GM19239 (cell line): Measurements from ENCODE around the gene HIPK2.
"Not testable (repeated sequence)": the region's sequence is repeated elsewhere in the genome, so short reads cannot be mapped to it uniquely, and the experiment has no call there.

ENCODE experiments used
- DNase-seq: peaks from one replicate; pipeline ENCODE4 v3.0.0; 2011; ENCODE audit warnings: low spot score; ENCODE audit not compliant: insufficient read length
- FAIRE-seq: peaks from 2 replicates; lab custom pipeline; 2011; peaks lifted over from hg19 to GRCh38; lab: Jason Lieb, UNC

Gene HIPK2

DNA sequence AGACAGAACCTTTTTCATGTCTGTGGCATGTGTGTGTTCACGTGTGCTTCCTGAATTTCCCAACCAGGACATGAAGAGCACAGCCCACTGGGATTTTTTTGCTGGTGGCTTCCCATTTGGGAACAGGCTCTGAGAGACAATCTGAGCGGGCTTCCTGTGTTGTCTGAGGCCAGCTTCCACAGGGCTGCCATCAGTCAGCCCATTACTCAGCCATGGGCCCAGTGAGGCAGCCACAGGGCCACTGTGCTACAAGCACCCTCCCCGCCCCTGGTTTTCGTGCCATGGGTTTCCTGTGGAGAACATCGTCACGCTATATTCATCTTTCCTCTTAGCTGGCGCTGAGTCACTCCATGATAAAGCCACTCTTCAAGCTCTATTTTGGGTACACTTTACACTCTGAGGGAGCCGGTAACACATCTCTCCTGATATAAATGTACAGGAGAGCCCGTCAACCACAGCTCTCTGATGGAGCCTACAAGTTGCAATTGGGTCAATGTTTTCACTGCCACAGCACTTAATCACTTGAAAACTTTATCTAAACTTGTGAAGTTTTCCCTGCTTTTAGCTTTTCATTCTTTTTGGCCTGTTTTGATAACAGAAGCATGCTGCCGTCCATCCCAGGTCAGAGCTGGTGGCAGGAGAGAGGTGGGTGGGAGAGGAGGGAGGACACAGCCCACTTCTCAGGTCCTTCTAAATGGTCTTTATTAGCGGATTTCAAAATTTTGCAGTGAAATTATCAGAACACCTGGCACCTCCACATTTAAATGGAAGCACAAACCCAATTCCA is 96.9 kb downstream of the HIPK2 start:
- DNase-seq, result no peak
- no peak for FAIRE-seq

DNA sequence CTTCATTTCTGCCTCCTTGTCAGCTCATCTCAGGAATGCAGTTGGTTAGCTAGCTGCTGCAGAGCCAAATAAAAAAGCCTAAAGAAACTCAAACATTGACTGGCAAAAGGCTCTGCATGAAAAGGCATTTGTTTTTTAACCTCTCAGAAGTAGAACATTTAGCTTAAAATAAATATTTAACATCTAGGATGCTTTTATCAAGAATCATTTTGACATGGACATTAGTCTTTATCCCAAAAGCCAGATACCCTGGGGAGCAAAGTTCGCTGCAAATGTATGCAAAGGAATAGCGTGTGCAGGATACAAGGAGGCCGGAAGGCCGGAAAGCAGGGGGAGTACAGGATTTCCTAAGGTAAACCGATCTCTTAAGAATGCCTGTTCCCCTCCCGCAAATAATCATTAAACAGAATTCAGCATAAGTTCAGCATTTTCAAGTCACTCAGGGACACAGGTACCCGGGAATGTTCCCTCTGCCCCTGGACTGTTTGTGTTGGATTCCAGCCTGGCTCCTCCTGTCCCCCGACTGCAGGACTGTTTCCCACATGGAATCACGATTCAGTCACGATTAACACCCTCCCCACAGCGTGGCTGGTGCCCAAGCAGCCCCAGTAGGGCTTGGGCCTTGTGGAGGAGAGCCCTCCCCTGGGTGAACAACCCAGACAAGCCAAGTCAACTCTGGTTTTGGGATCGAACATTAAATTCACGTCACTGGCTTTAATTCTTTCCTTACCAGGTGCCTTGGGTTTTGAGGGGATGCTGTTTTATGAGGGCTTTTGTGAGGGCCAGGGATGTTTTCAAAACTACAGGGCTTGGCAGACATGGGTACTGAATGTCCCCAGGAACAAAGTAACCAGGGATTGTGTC is 97.8 kb downstream of the HIPK2 start:
- DNase-seq, result no peak
- no peak for FAIRE-seq

- FAIRE-seq, result no peak
- no peak for DNase-seq
These were observed 101.4 kb downstream of the HIPK2 start for GRCh38 chr7:139676390-139676789.

- no peak for FAIRE-seq
- no peak for DNase-seq
These were observed 102.4 kb downstream of the HIPK2 start for GRCh38 chr7:139675127-139676125.

DNA sequence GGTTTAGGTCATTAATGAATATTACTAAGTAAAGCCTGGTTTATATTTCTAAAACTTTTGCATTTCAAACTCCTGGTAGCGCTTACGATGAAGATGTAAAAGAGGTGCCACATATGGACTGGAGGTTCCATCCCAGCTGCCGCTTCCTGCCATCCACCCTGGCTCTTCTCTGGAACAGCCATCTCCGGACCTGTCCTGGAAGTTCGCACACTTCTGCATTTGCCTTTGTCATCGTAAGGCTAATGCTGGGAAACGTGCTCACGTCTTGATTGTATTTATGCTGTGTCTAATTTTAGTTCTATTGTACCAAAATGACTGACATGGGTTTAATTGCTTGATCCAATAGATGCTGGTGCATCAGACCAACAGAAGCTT is 103.1 kb downstream of the HIPK2 start:
- DNase-seq (no peak), FAIRE-seq (no peak)

DNA sequence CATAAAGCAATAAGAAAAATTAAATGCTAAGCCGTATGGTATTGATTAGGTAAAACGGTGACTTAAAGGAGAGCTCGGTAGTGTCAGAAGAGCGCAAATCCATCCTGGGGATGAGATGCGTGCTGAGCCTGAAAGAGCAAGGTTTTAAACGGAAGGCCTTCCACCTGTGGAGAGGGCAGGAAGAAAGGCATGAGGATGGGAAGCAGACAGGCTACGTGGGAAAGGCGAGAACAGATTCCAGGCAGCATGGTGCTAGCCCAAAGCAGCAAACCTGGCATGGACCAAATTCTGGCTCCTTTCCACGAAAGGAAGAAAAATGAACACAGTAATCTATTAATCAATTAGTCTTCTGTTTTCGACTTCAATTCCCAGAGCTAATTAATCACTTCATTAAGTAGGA is 103.5 kb downstream of the HIPK2 start:
- DNase-seq (no peak), FAIRE-seq (no peak)

DNA sequence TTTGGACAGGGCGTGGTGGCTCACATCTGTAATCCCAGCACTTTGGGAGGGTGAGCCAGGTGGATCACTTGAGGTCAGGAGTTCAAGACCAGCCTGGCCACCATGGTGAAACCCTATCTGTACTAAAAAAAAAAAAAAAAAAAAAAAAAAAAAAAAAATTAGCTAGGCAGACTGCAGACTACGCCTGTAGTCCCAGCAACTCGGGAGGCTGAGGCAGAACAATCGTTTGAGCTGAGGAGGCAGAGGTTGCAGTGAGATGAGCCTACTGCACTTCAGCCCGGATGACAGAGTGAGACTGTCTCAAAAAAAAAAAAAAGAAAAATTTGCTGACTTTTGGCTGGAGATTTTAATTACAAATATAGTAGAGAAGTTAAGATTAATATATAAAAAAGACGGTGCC is 104.0 kb downstream of the HIPK2 start:
- DNase-seq (no peak), FAIRE-seq (no peak)

- FAIRE-seq, result peak; percentile 89
These were observed 104.6 kb downstream of the HIPK2 start for GRCh38 chr7:139673230-139673629.

DNA sequence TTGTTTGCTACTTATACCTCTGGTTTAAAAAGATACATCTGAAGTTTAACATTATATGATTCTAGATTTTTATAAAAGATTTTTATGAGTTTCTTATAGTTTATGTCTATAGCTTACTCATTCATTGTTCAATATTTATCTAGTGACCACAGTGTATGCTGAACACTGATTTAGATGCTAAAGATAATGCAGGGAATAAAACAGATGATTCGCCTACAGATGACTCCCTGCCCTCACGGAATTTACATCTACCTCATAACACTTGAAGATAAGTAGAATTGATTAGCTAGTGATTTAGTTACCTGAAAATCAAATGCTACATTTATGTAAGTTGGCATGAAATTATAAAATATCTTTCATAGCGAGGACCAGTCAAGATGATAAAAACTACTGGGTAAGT is 105.8 kb downstream of the HIPK2 start:
- no peak for FAIRE-seq
- no peak for DNase-seq

More at GRCh38 chr7:139673230-139673629, 104.6 kb downstream of the HIPK2 start:
- no peak for DNase-seq

GRCh38 chr7:139670662-139671061 is 107.1 kb downstream of the HIPK2 start:
- DNase-seq, FAIRE-seq: not testable (repeated sequence)

DNA sequence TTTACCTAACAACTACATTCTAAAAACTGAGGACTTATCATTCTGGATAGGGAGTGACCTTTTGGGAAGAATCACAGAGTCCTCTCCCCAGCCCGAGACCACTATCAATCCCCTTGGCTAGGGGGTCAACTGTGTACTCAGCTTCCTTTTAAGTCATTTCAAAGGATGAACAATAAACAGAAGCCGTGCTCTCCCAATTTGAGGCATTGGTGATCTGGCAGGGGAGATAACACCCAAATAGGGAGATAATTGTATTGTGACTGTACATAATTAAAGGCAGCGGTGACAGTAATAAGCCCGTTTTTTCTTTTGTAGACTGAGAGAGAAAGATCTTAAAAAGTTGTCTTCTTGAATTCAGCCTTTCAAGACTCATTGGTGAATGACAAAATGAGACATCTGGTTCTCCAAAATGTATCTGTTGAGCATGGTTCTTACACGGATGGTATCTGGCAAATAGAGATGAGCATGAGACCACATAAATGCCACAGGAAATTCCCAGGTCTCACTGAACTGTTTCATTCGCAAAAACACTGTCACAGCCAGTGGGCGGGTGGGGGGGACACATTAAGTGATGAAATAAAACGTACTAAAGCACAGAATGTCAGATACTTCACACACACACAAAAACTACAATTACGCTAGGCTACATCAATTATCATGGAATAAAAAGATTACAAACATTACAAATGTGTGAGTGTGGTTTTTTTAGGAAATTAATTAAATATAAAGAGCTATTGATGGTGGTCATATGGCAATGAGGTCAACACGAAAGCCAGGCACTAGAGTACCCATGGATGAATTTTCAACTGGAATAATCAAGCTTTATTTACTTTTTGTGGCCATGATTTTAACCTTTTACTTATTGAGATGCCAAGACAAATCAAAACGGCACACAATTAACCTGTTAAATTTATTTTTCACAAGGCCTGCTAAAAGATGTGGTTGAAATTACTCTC is 108.4 kb downstream of the HIPK2 start:
- FAIRE-seq, result no peak
- DNase-seq, result no peak

DNA sequence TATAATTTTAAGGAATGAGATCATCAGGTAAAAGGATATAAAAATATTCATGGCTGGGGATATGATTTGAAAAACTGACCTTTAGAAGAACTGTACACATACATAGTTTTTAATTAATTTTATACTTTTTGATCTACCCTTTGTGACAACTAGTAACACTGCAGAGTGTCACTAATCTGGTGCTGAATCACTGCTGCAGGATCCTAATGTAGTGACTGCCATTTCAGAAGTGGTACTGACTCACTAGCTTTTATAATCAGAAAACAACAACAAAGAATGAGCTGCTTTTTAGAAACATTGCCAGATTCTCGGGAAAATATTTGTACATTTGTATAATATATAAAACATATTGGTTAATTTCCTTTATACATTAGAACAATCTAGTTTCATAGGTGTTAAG is 110.4 kb downstream of the HIPK2 start:
- DNase-seq (no peak), FAIRE-seq (no peak)

DNA sequence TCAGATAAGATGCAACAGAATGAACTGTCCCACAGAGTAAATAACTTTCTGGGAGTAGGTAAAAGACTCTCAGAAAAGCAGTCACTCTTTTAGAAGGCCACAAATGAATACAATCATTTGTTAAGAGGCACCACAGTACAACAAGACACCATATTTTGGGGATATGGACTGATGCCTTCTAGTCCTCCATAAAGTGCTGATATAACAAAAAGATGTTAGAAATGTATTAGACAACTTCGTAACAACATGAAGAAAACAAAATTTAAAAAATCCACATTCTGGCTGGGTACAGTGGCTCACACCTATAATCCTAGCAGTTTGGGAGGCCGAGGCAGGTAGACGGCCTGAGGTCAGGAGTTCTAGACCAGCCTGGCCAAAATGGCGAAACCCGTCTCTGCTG is 111.3 kb downstream of the HIPK2 start:
- no peak for FAIRE-seq
- no peak for DNase-seq

GRCh38 chr7:139664434-139664833 is 113.4 kb downstream of the HIPK2 start:
- DNase-seq, result no peak
- FAIRE-seq, result no peak

- FAIRE-seq (no peak), DNase-seq (no peak)
These were observed 114.1 kb downstream of the HIPK2 start for GRCh38 chr7:139663608-139664177.

- DNase-seq (no peak), FAIRE-seq (no peak)
These were observed 115.9 kb downstream of the HIPK2 start for GRCh38 chr7:139661903-139662302.

- DNase-seq (no peak), FAIRE-seq (no peak)
These were observed 116.8 kb downstream of the HIPK2 start for GRCh38 chr7:139661043-139661440.

DNA sequence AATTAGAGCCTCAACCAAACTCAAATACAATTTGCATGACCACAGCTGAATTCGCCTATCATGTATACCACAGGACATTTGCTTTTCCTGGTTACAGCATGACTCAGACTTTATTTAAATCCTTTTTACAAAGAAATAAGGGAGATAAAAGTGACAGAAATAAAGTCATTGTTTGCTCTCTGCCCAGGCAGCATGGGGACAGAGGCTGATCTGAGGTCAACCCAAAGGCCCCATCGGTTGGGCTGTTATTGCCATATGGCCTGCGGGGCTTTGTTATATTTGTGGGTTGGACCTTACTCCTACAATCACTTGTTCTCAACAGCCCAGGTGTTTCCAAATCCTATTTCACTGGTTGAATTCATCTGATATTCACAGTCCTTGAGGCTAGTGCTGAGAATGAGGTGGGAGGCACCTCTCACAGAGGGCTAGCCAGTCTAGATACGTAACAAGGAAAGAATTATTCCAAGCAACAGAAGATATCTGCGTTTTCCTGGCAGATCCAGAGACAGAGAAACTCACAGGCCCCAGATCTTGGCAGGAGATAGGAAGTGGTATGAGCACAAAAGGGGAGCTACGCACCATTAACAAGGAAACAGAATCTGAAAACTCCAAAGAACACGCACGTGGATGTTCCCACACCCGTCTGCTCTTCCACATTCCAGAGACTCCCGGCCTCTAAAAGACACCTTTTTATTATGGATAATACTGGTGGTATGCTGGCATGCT is 117.3 kb downstream of the HIPK2 start:
- DNase-seq, result no peak
- FAIRE-seq, result no peak
